ENCODE measurements around the gene TMEM147. TPM values are rescaled to one million over a fixed set of nuclear protein-coding genes. Genes with fewer than 3 reads are reported as not detected.
A peak's percentile ranks its signal among the peaks of the same experiment; 100 is the strongest.

The TMEM147 gene
- total and polyA plus RNA-seq, 2 of the 13 experiments (the other 11 are each of a cell fraction or from before 2014, with no cell fraction given) = 141 to 176 TPM

DNA sequence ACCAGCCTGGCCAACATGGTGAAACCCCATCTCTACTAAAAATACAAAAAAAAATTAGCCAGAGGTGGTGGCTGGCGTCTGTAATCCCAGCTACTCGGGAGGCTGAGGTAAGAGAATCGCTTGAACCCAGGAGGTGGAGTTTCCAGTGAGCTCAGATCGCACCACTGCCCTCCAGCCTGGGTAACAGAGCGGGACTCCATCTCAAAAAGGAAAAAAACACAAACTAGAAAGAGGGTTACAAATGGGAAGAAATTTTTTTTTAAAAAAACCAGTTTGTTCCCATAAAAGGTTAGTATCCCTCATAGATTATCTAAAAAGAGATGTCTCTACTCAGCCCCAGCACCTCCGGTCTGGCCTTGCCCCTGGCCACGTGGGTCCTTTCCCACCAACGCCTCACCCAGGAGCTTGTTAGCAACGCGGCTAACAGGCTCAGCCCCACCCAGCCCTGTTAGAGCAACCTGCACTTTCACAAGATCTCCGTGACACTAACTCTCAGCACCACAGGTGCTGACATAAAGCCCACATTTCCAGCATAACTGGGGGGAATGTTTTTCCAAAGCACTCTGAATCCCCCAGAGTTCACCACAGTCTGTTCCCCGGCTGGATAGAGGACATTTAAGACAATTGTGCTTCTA is 36.3 kb upstream of the TMEM147 start (continued):
- TF ChIP-seq SAP130 (CRISPR knock-in tag; IDR thresholded peaks at IDR 0.05; ENCODE audit: low read depth) (peak; percentile 85), ATF2 (CRISPR knock-in tag; IDR thresholded peaks at IDR 0.05) (no peak), MTF1 (CRISPR knock-in tag; IDR thresholded peaks at IDR 0.05) (no peak), DNMT3B (CRISPR knock-in tag; conservative IDR thresholded peaks at IDR 0.05) (no peak), SCMH1 (CRISPR knock-in tag; IDR thresholded peaks at IDR 0.05; ENCODE audit: borderline replicate concordance) (no peak), GATAD2A (CRISPR knock-in tag; IDR thresholded peaks at IDR 0.05) (0 out of 2 replicates have a peak, but pooled peaks have one; percentile 26), POLR2A (IDR thresholded peaks at IDR 0.05; ENCODE audit: insufficient read depth in 1 of 2, low read depth in 2 of 2, low read length in 2 of 2) (no peak), NKX3-1 (CRISPR knock-in tag; IDR thresholded peaks at IDR 0.05) (no peak), SETDB1 (CRISPR knock-in tag; IDR thresholded peaks at IDR 0.05; ENCODE audit: borderline replicate concordance) (no peak), ZBTB43 (CRISPR knock-in tag; conservative IDR thresholded peaks at IDR 0.05) (no peak), MYC (CRISPR knock-in tag; IDR thresholded peaks at IDR 0.05; ENCODE audit: borderline replicate concordance) (peak; percentile 77), NFE2L2 (IDR thresholded peaks at IDR 0.05; ENCODE audit: low read length) (no peak), CBX2 (IDR thresholded peaks at IDR 0.05; ENCODE audit: low read depth, low read length) (no peak), CBX2 (CRISPR knock-in tag; IDR thresholded peaks at IDR 0.05; ENCODE audit: low read depth) (no peak), NFE2L1 (CRISPR knock-in tag; IDR thresholded peaks at IDR 0.05; ENCODE audit: borderline replicate concordance) (no peak), MAFG (CRISPR knock-in tag; IDR thresholded peaks at IDR 0.05) (no peak), SRSF9 (IDR thresholded peaks at IDR 0.05; ENCODE audit: borderline replicate concordance, insufficient read depth, low read depth, low read length, poor library complexity, severe bottlenecking) (no peak), TEAD3 (CRISPR knock-in tag; optimal IDR thresholded peaks at IDR 0.05; ENCODE audit: borderline replicate concordance) (no peak), MEIS1 (CRISPR knock-in tag; IDR thresholded peaks at IDR 0.05; ENCODE audit: borderline replicate concordance) (no peak), ZNF333 (CRISPR knock-in tag; IDR thresholded peaks at IDR 0.05; ENCODE audit: borderline replicate concordance) (no peak), TMF1 (CRISPR knock-in tag; IDR thresholded peaks at IDR 0.05; ENCODE audit: low read depth) (no peak), ZNF558 (CRISPR knock-in tag; IDR thresholded peaks at IDR 0.05; ENCODE audit: borderline replicate concordance) (no peak)

Data from HepG2 (cell line).